ENCODE measurements around the gene FNDC5.

DNA sequence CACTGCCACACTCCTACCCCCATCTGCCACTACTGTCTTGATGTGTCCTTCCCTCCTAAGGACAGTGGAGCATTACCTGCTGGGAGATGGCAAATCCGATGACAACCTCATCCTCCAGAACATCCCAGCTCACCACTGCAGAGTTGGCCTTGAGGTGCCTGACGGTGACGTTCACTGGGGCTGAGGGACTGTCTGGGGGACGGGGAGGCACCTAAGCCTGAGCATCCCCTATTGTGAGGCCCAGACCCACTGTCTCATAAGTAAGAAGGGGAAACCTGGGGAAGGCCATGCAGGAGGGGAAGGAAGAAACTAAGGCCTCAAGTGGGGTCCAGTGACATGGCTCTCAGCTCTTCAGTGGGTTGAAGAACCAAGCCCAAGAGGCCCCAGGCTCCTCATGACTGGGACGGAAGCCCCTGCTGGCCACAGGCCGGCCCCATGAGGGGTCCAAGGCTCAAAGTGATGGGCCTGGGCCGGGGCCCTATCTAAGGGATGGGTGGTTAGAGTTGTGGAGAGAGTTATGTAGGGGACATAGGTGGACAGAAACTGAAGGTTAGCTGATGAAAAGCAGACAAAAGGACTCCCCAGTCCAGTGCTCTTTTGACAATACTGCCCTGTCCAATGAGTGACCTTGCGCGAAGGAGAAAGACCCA is 1.8 kb downstream of the FNDC5 start:
- TF ChIP-seq, protein P1, sequence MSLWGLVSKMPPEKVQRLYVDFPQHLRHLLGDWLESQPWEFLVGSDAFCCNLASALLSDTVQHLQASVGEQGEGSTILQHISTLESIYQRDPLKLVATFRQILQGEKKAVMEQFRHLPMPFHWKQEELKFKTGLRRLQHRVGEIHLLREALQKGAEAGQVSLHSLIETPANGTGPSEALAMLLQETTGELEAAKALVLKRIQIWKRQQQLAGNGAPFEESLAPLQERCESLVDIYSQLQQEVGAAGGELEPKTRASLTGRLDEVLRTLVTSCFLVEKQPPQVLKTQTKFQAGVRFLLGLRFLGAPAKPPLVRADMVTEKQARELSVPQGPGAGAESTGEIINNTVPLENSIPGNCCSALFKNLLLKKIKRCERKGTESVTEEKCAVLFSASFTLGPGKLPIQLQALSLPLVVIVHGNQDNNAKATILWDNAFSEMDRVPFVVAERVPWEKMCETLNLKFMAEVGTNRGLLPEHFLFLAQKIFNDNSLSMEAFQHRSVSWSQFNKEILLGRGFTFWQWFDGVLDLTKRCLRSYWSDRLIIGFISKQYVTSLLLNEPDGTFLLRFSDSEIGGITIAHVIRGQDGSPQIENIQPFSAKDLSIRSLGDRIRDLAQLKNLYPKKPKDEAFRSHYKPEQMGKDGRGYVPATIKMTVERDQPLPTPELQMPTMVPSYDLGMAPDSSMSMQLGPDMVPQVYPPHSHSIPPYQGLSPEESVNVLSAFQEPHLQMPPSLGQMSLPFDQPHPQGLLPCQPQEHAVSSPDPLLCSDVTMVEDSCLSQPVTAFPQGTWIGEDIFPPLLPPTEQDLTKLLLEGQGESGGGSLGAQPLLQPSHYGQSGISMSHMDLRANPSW (CRISPR knock-in tag; IDR thresholded peaks at IDR 0.05; ENCODE audit: borderline replicate concordance): no peak
- TF ChIP-seq ZNF446 (CRISPR knock-in tag; IDR thresholded peaks at IDR 0.05) (no peak), PRPF4 (IDR thresholded peaks at IDR 0.05; ENCODE audit: low read depth, low read length, poor library complexity, severe bottlenecking) (no peak)
- TF ChIP-seq, protein P2, sequence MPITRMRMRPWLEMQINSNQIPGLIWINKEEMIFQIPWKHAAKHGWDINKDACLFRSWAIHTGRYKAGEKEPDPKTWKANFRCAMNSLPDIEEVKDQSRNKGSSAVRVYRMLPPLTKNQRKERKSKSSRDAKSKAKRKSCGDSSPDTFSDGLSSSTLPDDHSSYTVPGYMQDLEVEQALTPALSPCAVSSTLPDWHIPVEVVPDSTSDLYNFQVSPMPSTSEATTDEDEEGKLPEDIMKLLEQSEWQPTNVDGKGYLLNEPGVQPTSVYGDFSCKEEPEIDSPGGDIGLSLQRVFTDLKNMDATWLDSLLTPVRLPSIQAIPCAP (CRISPR knock-in tag; IDR thresholded peaks at IDR 0.05; ENCODE audit: low read depth): no peak
